HFFc6 (cell line): ENCODE results near the gene IL32. TPM values are rescaled to one million over a fixed set of nuclear protein-coding genes. Genes with fewer than 3 reads are reported as not detected.

Source experiments
- DNase-seq: peaks from one replicate; pipeline ENCODE4 v3.0.0-alpha.2; 2018
- H3K27ac Mint-ChIP-seq: 2 replicates; pipeline ENCODE4 v1.8.0; 2020; ENCODE audit warnings: mild to moderate bottlenecking, mixed read lengths
- H3K27me3 Mint-ChIP-seq: 2 replicates; pipeline ENCODE4 v1.8.0; 2021; ENCODE audit warnings: mild to moderate bottlenecking, moderate library complexity, mixed read lengths; ENCODE audit not compliant: insufficient read depth
- H3K36me3 Mint-ChIP-seq: 2 replicates; pipeline ENCODE4 v1.8.0; 2021; ENCODE audit warnings: low read depth, mixed read lengths
- H3K4me1 Mint-ChIP-seq: 2 replicates; pipeline ENCODE4 v1.8.0; 2020; ENCODE audit warnings: low read depth, mixed read lengths
- H3K4me3 Mint-ChIP-seq: 2 replicates; pipeline ENCODE4 v1.8.0; 2020; ENCODE audit warnings: mild to moderate bottlenecking, moderate library complexity, mixed read lengths
- H3K9me3 Mint-ChIP-seq: 2 replicates; pipeline ENCODE4 v1.8.0; 2020; ENCODE audit warnings: mild to moderate bottlenecking, mixed read lengths
- CTCF ChIP-seq: fragments of 200-600 bp; sonication (generic); IDR thresholded peaks from 2 replicates; pipeline ENCODE4 v1.5.0; 2021; ENCODE audit warnings: antibody characterized with exemption, mild to moderate bottlenecking
- total RNA-seq, 6 experiments: library from RNA; stranded (reverse); fragmentation: NEBNext Ultra II Directional; extraction: Animal tissue kit (Norgen Biotek cat#: 25700); gene quantifications; 2 replicates in 1 of 6; 3 replicates in 5 of 6; pipeline ENCODE4 v1.2.3, GENCODE V29; 2021

Gene IL32
- total RNA-seq, 6 experiments from 2014 or later: 1.00 to 2.3 (median 1.7) TPM

GRCh38 chr16:3094289-3095027 is 29.0 kb downstream of the IL32 start:
- H3K36me3 Mint-ChIP-seq: no peaks in the 10 kb centered on the region
- H3K4me1 Mint-ChIP-seq: peaks cover 6% of the 10 kb centered on the region; the same call in 1 of the 2 replicates
- no peaks in the 10 kb centered on the region for H3K9me3 Mint-ChIP-seq
- H3K4me3 Mint-ChIP-seq: no peak overlapping the region
- TF ChIP-seq CTCF: peak; percentile 77
- DNase-seq: peak; percentile 20
- H3K27me3 Mint-ChIP-seq: peaks cover 32% of the 10 kb centered on the region
- H3K27ac Mint-ChIP-seq: no peak overlapping the region

- Mint-ChIP-seq H3K4me3 (no peak overlapping the region), H3K27me3 (peaks cover 34% of the 10 kb centered on the region), H3K36me3 (no peaks in the 10 kb centered on the region), H3K9me3 (no peaks in the 10 kb centered on the region), H3K4me1 (peaks cover 16% of the 10 kb centered on the region), H3K27ac (no peak overlapping the region)
- peak; percentile 57 for TF ChIP-seq CTCF
- DNase-seq: no peak
These were observed 30.4 kb downstream of the IL32 start for GRCh38 chr16:3095869-3096268.

GRCh38 chr16:3096362-3096761 is 30.9 kb downstream of the IL32 start:
- Mint-ChIP-seq H3K4me3 (no peak overlapping the region), H3K9me3 (no peaks in the 10 kb centered on the region), H3K27ac (no peak overlapping the region), H3K36me3 (no peaks in the 10 kb centered on the region), H3K4me1 (peaks cover 21% of the 10 kb centered on the region), H3K27me3 (peaks cover 29% of the 10 kb centered on the region)
- no peak for DNase-seq
- TF ChIP-seq CTCF: no peak

GRCh38 chr16:3097266-3097665 is 31.8 kb downstream of the IL32 start:
- no peak for TF ChIP-seq CTCF
- no peak overlapping the region for H3K4me3 Mint-ChIP-seq
- H3K27me3 Mint-ChIP-seq: peaks cover 23% of the 10 kb centered on the region
- no peak for DNase-seq
- no peak overlapping the region for H3K27ac Mint-ChIP-seq
- no peaks in the 10 kb centered on the region for H3K9me3 Mint-ChIP-seq
- peaks cover 24% of the 10 kb centered on the region for H3K4me1 Mint-ChIP-seq
- H3K36me3 Mint-ChIP-seq: no peaks in the 10 kb centered on the region

- Mint-ChIP-seq H3K4me3 (peak within 1 kb of the TSS; percentile 72), H3K4me1 (peaks cover 24% of the 10 kb centered on the region), H3K27me3 (peaks cover 18% of the 10 kb centered on the region), H3K9me3 (no peaks in the 10 kb centered on the region), H3K27ac (no peak within 1 kb of the TSS), H3K36me3 (no peaks in the 10 kb centered on the region)
- no peak for TF ChIP-seq CTCF
- DNase-seq: no peak
These were observed 33.3 kb downstream of the IL32 start, which contains the start of gene ZSCAN10 for GRCh38 chr16:3098459-3099394. Gene ZSCAN10 (minus strand): TSS chr16:3099294. CDS start chr16:3092937, 6,357 bp downstream.
